NCI-H2227 treated with DMSO at 0.1 percent for 48 hours (cell line): Measurements from ENCODE around the gene OR52N4.
"Not testable (repeated sequence)": the region's sequence is repeated elsewhere in the genome, so short reads cannot be mapped to it uniquely, and the experiment has no call there.

Source experiments
- DNase-seq: peaks from one replicate; lab custom pipeline; 2025; lab: John Stamatoyannopoulos, UW

Gene OR52N4

DNA sequence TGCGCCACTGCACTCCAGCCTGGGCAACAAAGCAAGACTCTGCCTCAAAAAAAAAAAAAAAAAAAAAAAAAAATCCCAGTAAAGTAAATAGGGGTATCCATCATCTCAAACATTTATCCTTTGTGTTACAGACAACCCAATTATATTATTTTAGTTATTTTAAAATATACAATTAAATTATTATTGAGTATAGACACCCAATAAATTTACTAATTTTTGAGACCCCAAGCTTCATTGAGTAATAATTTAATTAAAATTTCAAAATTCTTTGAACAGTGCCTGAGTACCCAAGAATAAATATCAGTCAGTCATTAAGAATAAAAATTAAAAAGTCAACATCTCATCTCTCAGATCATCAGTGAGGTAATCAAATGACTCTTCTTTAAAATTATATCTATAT lies at the start of gene OR52N4:
OR52N4 (plus strand) TSS at position 301 of the 400 bp plus-strand sequence. CDS start 498 bp downstream, outside the sequence.
- no peak for DNase-seq

DNA sequence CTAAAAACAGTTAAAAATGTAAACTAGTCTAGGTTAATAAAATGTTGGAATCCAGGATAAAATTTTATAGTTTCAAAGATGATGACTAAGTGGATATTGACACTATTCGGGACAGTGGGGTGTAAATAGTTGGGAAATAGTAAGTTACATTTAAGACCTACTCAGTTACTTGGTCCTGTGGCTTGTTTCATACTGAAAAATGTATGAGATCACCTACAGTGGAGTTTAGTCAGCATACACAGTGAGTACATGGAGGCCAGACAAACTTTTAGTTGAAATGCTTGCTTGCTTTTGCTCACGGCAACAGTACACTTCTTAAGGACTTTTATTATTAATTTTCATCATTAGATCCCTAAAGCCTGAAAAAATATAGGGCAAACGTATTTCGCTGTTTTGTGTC lies 48.4 kb upstream of the OR52N4 start:
- DNase-seq = no peak

DNA sequence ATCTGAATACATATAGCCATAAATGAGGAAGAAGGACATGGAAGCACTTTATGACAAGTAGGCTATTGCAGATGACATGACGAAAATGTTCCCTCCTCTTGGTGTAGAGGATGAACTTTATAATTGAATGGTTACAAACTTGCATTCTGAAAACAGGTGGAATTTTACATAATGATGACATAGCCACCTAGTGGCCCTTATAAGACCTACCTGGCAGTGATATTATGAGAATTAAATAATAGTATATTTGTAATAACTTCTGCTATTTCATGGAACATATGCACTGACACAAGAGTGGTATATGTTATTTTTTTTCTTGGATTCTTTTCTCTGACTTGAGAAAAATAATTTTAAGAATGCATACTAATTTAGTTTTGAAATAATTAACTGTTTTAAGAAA lies 41.5 kb upstream of the OR52N4 start:
- no peak for DNase-seq

DNA sequence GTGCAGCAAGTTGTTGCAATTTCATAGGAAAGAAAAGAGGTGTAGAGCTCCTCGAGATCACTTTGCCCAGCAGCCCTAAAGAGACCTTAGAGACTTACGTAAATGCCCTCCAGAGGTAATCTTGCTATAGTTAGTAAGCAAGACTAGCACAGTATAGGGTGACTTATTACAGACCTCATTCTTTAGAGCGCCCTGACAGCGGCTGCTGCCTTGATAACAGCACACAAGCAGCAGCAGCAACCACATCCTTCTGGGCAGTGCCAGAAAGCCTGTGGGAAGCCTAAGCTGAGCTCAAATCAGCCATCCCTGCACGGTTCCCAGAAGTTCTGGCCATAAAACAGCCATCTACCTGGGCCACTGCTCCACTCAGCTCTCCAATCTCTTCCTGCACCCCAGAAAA lies 40.3 kb upstream of the OR52N4 start:
- no peak for DNase-seq

DNA sequence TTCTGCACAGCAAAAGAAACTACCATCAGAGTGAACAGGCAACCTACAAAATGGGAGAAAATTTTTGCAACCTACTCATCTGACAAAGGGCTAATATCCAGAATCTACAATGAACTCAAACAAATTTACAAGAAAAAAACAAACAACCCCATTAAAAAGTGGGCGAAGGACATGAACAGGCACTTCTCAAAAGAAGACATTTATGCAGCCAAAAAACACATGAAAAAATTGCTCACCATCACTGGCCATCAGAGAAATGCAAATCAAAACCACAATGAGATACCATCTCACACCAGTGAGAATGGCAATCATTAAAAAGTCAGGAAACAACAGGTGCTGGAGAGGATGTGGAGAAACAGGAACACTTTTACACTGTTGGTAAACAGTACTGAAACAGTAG lies 37.5 kb upstream of the OR52N4 start:
- not testable (repeated sequence) for DNase-seq

DNA sequence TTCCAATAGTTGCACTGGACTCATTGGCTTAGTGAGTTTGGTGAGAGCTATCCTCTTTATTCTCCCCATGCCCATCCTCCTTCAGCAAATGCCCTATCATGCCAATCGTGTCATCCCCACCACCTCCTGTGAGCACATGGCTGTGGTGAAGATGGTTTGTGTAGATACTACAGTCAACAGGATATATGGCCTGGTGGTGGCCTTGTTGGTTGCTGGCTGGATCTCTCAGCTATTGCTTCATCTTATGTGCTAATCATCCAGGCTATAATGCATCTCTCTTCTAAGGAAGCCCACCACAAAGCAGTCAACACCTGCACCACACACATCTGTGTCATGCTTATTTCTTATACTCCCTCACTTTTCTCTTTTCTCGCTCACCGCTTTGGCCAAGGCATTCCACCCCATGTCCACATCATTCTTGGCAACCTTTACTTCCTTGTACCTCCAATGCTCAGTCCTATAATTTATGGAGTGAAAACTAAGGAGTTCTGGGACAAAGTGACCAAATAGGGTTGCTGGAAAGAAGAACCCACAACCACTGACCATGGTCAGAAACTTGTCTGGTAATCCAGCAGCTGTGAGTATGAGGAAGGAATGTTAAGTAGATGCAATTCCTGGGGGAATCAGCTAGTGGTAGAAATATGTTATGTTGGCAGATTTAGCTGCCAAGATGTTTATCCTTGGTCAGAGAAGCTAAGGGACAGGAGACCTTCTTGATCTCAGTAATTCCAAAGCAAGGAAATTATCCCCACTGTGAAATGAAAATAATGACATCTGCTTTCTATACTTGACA lies 34.1 kb upstream of the OR52N4 start:
- no peak for DNase-seq

DNA sequence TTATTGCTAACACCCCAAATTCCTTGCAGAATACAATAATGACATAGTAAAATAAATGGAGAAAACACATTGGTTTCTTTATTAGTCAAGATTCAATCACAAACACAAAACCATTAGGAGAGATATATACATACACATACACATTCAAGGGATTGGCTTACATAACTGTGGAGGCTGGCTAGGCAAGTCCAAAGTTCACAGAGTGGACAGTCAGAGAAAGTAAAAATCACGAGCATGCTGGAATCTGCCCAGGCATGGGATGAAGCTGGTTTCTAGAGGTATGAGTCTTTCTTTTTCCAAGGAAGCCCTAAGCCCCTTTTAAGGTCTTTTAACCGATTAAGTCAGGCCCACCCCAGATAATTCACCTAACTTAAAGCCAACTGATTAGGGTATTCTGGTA lies 31.4 kb upstream of the OR52N4 start:
- no peak for DNase-seq

DNA sequence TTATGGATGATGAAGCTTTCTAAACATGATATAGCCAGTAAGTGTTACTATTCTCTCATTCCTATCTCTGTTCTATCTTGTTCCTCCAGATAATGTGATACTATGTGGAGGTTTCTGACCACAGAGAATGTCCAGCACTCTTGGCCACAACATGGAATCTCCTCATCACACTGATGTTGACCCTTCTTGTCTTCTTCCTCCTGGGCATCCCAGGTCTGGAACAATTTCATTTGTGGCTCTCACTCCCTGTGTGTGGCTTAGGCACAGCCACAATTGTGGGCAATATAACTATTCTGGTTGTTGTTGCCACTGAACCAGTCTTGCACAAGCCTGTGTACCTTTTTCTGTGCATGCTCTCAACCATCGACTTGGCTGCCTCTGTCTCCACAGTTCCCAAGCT lies 27.7 kb upstream of the OR52N4 start:
- no peak for DNase-seq

DNA sequence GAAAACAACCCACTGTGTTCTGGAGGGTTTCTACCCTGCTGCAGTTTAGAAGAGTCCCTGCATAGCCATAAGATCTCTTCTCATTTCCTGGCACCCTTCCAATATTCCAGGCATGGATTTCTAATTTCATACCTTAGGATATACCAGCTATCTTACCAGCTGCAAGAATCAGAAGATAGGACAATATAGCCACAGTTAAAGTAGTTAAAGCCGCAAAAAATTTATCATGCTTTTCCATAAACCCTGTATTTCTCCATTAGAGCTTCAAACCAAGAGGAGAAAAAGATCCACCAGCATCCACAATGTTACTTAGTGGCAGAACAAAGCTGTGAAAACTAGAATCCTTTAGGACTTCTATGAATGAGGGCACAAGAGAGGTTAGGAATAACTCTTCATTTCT lies 26.4 kb upstream of the OR52N4 start:
- DNase-seq = no peak

DNA sequence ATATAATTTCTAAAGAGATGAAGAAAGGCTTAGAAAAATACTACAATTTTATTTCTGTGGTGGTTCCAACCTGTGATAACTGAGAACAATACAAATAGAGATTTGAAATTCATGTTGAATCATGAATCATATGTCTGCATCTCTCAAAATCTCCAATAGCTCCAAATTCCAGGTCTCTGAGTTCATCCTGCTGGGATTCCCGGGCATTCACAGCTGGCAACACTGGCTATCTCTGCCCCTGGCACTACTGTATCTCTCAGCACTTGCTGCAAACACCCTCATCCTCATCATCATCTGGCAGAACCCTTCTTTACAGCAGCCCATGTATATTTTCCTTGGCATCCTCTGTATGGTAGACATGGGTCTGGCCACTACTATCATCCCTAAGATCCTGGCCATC lies 17.6 kb upstream of the OR52N4 start, which contains the start of gene OR56B1:
OR56B1 (plus strand) TSS at position 53 of the 400 bp plus-strand sequence; CDS start at position 122, 69 bp downstream.
- no peak for DNase-seq

DNA sequence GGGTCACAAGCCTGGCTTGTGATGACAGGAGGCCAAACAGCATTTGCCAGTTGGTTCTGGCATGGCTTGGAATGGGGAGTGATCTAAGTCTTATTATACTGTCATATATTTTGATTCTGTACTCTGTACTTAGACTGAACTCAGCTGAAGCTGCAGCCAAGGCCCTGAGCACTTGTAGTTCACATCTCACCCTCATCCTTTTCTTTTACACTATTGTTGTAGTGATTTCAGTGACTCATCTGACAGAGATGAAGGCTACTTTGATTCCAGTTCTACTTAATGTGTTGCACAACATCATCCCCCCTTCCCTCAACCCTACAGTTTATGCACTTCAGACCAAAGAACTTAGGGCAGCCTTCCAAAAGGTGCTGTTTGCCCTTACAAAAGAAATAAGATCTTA lies 17.0 kb upstream of the OR52N4 start:
- DNase-seq = no peak

DNA sequence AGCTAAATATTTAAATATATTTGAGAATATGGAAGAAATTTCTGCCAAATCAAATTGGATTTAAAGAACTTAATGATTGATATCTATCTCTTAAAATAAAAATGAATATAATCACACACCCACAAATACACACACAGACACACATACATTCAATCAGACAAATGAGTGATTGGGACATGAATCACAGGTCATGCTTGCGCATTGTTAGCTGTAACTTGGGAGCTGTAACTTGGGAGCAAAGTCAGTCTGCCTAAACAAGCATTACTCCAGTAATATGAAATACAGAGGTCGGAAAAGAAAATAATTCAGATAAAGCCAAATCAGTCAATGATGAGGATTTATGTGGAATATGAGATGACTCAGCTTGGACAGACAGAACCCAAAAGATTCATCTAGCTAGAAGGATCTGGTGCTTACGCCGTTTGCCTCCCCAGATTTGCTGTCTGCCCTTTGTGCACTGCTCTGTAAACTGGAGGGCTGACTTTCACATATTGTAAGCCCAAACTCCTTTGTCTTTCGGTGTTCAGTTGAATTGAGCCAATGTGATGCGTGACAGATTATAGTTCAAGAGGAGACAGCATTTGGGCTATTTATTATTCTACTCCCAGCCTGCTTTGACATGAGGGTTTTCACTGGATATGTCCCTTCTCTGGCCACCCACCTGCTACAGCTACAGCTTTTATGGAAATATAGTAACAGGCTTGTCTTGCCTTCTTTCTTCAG lies 16.2 kb upstream of the OR52N4 start:
- DNase-seq = no peak

DNA sequence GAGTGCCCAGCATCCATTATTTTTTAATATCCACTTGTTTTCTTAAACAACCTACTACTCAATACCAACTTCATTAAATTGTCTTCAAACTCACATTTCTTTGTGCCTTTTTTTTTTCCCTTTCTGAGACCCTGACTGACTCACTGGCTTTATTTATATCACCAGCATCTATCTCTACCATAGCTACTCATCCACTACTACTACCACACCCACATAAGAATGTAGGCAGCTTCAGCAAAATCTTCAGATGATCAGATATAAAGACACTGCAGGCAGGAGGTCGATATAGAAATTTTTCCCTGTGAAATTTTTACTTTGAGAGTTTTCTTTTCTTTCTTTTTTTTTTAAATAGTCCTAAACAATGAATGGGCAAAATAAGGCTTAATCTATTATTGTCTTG lies 15.6 kb upstream of the OR52N4 start:
- DNase-seq = no peak

DNA sequence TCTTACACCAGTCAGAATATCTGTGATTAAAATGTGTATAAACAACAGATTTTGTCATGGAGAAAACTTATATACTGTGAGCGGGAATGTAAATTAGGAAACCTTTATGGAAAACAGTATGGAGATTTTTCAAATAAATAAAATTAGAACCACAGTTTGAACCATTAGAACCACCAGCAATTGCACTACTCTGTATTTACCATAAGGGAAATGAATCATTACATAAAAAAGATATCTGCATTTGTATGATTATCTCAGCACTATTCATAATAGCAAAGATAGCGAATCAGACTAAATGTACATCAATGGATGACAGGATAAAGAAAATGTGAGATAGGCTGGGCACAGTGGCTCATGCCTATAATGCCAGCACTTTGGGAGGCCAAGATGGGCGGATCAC lies 7.4 kb upstream of the OR52N4 start:
- no peak for DNase-seq

DNA sequence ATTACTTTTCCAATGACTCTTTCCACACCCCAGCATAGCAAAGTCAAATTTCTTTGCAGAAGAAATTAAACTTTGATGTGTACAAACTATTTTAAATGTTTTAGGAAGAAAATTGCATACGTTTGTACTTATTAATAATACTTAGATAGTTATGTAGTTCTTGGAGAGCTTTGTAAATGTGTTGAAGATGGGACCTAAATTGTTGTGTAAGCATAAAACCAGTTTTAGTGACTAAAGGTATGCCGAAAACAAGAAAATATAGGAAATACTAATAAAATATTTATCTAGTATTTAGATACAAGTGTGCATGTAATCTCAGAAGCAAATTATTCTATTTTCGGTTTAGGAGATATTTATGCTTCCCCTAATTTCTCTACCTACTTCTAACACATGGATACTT lies 4.2 kb upstream of the OR52N4 start:
- DNase-seq = no peak

DNA sequence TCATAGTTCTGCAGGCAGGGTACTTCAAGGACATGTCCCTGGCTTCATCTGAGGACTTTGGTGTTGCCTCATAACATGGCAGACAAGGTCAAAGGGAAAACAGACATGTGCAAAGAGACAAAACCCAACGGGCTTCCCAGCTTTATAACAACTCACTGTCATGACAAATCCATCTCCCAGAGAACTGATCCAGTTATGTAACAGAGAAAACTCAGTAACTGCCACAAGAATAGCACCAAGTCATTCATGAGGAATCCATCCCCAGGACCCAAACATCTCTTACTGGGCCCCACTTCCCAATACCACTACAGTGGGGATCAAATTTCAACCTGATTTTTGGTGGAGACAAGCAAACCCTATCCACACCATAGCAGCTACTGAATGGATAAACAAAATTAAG lies 13.0 kb downstream of the OR52N4 start:
- no peak for DNase-seq

DNA sequence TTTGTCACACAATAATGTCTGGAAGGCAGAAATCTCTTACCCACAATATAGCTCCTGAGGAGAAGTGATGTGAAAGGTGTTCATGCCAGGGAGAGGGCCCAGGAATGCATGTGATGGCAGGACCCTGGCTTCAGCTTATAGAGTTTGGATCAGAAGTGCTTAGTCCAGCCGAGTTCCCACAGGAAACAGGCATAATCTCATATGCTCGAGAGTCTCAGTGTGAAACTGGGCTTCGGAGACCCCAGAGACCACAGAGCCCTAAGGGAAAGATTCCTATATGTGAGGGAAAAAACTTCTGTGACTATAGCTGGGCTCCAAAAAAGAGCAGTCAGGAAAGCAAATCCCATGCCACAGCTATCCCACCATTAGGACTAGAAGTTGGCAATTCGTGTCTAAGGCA lies 29.2 kb downstream of the OR52N4 start, which contains the start of gene OR52N5:
OR52N5 (minus strand) TSS at position 101 of the 400 bp plus-strand sequence. CDS start 4,721 bp downstream, outside the sequence.
- DNase-seq = no peak

DNA sequence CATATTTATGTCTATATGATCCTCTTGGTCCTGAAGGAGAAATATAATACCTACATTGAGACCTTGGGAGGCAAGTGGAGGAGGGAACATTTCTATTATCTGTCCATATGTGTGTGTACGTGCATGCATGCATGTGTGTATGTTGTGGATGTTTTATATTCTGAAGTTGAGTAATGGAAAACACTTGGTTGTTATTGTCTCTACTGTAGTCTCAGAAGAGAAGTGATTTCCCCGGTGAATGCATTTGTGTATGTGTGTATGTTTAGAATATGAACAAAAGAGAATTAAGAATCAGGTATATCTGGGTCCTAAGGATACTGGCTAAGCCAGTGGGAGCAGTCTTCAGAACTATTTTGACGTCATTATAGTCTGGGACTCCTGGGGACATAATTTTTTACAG lies 37.1 kb downstream of the OR52N4 start, which contains the start of gene OR52N1:
OR52N1 (minus strand) TSS at position 101 of the 400 bp plus-strand sequence. CDS start 2,449 bp downstream, outside the sequence.
- DNase-seq = no peak

DNA sequence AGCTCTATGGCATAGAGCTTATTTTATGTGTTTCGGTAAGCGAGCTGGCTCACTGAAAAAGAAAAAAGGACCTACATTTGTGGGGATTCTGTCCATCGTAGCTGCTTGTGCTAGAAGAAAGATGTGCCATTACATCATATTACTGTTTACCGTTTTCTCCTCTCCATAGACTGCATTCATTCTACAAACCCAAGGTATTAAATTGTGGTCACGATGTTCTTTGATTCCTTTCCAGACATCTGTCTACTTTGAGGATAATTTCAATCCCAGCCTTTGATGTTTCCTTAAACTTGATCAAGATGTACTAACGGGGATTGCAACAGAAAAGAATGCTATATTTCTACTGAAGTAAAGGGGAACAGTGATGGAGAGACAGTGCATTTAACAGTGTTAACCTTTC lies 42.5 kb downstream of the OR52N4 start:
- no peak for DNase-seq

DNA sequence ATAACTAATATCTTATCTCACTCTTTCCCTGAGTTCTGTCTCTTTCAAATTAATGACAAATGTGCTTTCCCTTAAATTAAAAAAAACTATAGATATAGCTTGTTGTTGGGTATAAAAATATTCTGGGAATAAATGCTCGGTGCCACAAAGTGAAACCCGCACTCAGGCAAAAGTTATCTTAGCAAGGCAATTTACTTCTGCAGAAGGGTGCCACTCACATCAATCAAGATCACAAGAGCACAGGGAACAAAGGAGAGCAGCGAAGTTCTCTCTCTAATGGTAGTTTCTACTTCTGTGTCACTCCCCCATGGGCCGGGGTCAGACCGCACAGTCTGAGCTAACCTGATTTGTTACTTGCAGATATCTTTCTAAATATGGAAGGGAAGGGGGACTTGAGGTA lies 49.9 kb downstream of the OR52N4 start:
- no peak for DNase-seq
